Adrenal gland (tissue), 12 donors: ENCODE data around the gene SCNN1G. TPM values are rescaled to one million over a fixed set of nuclear protein-coding genes. Genes with fewer than 3 reads are reported as not detected.

ENCODE experiments used
- DNase-seq, 7 donors: peaks; one replicate each; pipeline ENCODE4 v3.0.0-alpha.2; 2019 to 2020
- H3K27ac ChIP-seq, 5 donors: fragments of 200-600 bp; sonication (generic) in 4 of 5; 1 replicate in 3 of 5; 2 replicates in 2 of 5; pipeline versions ENCODE4 v1.5.1 to v1.8.0; 2016 to 2020; ENCODE audit warnings: mild to moderate bottlenecking in 1 of 5
- H3K27me3 ChIP-seq: fragments of 200-600 bp; 2 replicates; pipeline ENCODE4 v1.8.0; 2021
- H3K36me3 ChIP-seq, 2 donors: fragments of 200-600 bp; replicated peaks in 1 of 2; 1 replicate in 1 of 2; 2 replicates in 1 of 2; pipeline versions ENCODE4 v1.5.1 to v1.8.0; 2018 to 2022
- H3K4me1 ChIP-seq, 2 donors: fragments of 200-600 bp; replicated peaks in 1 of 2; 1 replicate in 1 of 2; 2 replicates in 1 of 2; pipeline versions ENCODE4 v1.5.1 to v1.8.0; 2018 to 2021
- H3K4me3 ChIP-seq, 4 donors: fragments of 200-600 bp; sonication (generic) in 3 of 4; one replicate each; pipeline ENCODE4 v1.5.1; 2016 to 2018
- H3K9me3 ChIP-seq, 3 donors: fragments of 200-600 bp; sonication (generic) in 1 of 3; replicated peaks in 1 of 3; 1 replicate in 2 of 3; 2 replicates in 1 of 3; pipeline versions ENCODE4 v1.5.1 to v1.8.0; 2016 to 2021
- CTCF ChIP-seq, 6 experiments: fragments of 450-650 bp in 4 of 6; fragments of 200-600 bp in 2 of 6; sonication (generic) in 1 of 6; IDR thresholded peaks; 1 replicate in 5 of 6; 2 replicates in 1 of 6; pipeline versions ENCODE4 v1.5.1 to v1.8.0; 2016 to 2021; ENCODE audit warnings: antibody characterized with exemption in 6 of 6, mild to moderate bottlenecking in 2 of 6, moderate library complexity in 1 of 6
- POLR2A ChIP-seq, 2 donors: fragments of 450-650 bp; IDR thresholded peaks; one replicate each; pipeline ENCODE4 v1.6.1; 2017; ENCODE audit warnings: antibody characterized with exemption in 2 of 2, mild to moderate bottlenecking in 2 of 2, moderate library complexity in 1 of 2
- WGBS, 4 donors: extraction: QIAGEN DNeasy Blood & Tissue Kit in 2 of 4; methylation state at CpG; one replicate each; pipeline versions ENCODE4 v1.1.5 to v1.1.7; 2013 to 2017; 5-methylcytosine and 5-hydroxymethylcytosine counted together
- intact Hi-C, 2 donors: fragments of 100-400 bp; cut with DNase I; formaldehyde crosslinking; loops; one replicate each; pipeline versions ENCODE4 v1.14.1 to v1.15.0; 2022 to 2023
- polyA plus RNA-seq, 3 donors: library from polyadenylated mRNA; stranded (reverse); fragments of 200-250 nt in 2 of 3; fragments of 350-450 nt in 1 of 3; fragmentation: Illumina TruSeq in 1 of 3; extraction: RNeasy Lipid Tissue Mini Kit (QIAGEN cat#74804) in 1 of 3; gene quantifications; one replicate each; pipeline ENCODE4 v1.2.3, GENCODE V29; 2013 to 2014
- total RNA-seq, 9 donors: library from RNA; depleted of rRNA in 4 of 9; stranded (reverse); fragments of >200 nt in 4 of 9; fragments of 120-200 nt in 1 of 9; fragmentation: NEBNext Ultra II Directional in 1 of 9; extraction: Animal tissue kit (Norgen Biotek cat#: 25700) in 1 of 9; gene quantifications; one replicate each; pipeline versions ENCODE4 v1.1.0 to v1.2.4, GENCODE V29; 2013 to 2023
- donor health status: healthy with polysubstance abuse.
- donor health status: Bipolar disorder and iron deficiency.
- donor health status: DM: yes; HTN: yes; CAD: no.
- donor health status: DM: no; HTN: no; CAD: no.
- donor health status: DM: no; HTN: no; CAD: no.
- donor health status: DM: yes; HTN: yes; CAD: no.

SCNN1G gene
- total and polyA plus RNA-seq, 12 donors = 0.07 to 0.11 (median 0.08) TPM; not detected in 9

DNA sequence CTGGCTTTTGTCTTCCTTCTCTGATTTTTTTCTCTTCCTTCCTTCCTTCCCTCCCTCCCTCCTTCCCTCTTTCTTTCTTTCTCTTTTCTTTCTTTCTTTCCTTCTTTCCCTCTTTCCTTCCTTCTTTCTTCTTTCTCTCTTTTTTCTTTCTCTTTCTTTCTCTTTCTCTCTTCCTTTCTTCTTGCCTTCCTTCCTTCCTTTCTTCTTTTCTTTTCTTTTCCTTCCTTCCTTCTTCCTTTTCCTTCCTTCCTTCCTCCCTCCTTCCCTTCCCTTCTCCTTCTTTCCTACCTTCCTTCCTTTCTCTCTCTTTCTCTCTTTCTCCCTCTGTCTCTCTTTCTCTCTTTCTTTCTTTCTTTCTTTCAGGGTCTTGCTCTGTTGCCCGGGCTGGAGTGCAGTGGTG is 54.4 kb downstream of the SCNN1G start:
- intact Hi-C loops = no loop called here
- DNase-seq = no peak
- Histone ChIP-seq H3K27me3 (no peaks in the 10 kb centered on the region), H3K36me3 (no peaks in the 10 kb centered on the region), H3K9me3 (no peaks in the 10 kb centered on the region), H3K4me3 (no peak overlapping the region), H3K4me1 (no peaks in the 10 kb centered on the region), H3K27ac (no peak overlapping the region)
- no peak for TF ChIP-seq POLR2A (IDR thresholded peaks at IDR 0.05)
- TF ChIP-seq CTCF (IDR thresholded peaks at IDR 0.05) = no peak
- WGBS, 4 donors = 86 to 94% (median 89%) methylated on average over 1 of the region's 1 CpG

DNA sequence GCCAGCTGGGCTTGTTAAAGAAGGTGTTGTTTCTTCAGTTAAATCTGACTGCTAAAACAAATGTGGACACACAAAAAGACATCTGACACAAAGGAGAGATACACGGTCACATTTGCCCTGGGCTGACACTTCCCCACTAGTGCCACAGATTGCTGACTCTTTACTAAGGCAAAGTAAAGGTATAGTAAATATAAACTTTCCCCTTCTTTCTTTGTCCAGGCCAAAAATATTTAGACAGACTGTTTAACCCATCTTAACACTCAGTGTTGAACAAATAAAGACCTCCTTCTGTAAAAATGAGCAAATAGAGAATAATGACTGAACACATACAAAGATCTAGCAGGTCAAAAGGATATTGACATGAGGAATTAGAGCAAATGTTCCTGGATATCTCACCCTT is 58.4 kb downstream of the SCNN1G start:
- no peaks in the 10 kb centered on the region for H3K9me3 ChIP-seq
- no peaks in the 10 kb centered on the region for H3K36me3 ChIP-seq
- intact Hi-C loops = no loop called here
- WGBS, 4 donors = 61 to 81% (median 69%) methylated on average over 1 of the region's 1 CpG
- no peaks in the 10 kb centered on the region for H3K4me1 ChIP-seq
- TF ChIP-seq CTCF (IDR thresholded peaks at IDR 0.05) (no peak), POLR2A (IDR thresholded peaks at IDR 0.05) (no peak)
- no peaks in the 10 kb centered on the region for H3K27me3 ChIP-seq
- no peak overlapping the region for H3K27ac ChIP-seq
- no peak for DNase-seq
- H3K4me3 ChIP-seq = no peak overlapping the region

GRCh38 chr16:23244122-23244521 is 61.6 kb downstream of the SCNN1G start:
- Histone ChIP-seq H3K4me3 (no peak overlapping the region), H3K9me3 (no peaks in the 10 kb centered on the region), H3K4me1 (no peaks in the 10 kb centered on the region), H3K27ac (no peak overlapping the region), H3K36me3 (no peaks in the 10 kb centered on the region), H3K27me3 (no peaks in the 10 kb centered on the region)
- no peak for TF ChIP-seq POLR2A (IDR thresholded peaks at IDR 0.05)
- no peak for TF ChIP-seq CTCF (IDR thresholded peaks at IDR 0.05)
- no peak for DNase-seq
- intact Hi-C loops = no loop called here

DNA sequence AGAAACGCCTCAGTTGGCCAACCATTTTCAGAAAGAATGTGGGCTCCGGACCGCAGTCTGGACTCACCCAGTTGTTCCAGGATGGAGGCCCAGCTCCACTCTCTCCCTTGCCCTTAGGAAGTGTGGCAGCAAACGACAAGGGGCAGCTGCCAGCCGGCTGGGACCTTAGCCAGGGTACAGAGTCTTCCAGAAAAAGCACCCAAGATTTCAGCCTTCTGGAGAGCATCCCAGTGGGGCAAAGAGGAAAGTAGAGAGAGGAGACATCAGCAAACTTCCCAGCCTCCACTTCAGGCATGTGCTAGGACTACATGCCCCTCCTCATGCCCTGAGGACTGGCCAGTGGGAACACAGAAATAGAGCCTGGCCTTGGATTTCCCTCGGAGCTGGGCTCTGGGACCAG is 62.7 kb downstream of the SCNN1G start:
- WGBS, 4 donors = 73 to 82% (median 79%) methylated on average over 6 of the region's 6 CpGs
- no peaks in the 10 kb centered on the region for H3K9me3 ChIP-seq
- TF ChIP-seq CTCF (IDR thresholded peaks at IDR 0.05) (no peak), POLR2A (IDR thresholded peaks at IDR 0.05) (no peak)
- H3K27me3 ChIP-seq = no peaks in the 10 kb centered on the region
- H3K4me3 ChIP-seq = no peak overlapping the region
- H3K4me1 ChIP-seq = no peaks in the 10 kb centered on the region
- intact Hi-C loops = no loop called here
- H3K36me3 ChIP-seq = no peaks in the 10 kb centered on the region
- H3K27ac ChIP-seq = no peak overlapping the region
- no peak for DNase-seq
